ENCODE data around the gene ATP11A.

The ATP11A gene

DNA sequence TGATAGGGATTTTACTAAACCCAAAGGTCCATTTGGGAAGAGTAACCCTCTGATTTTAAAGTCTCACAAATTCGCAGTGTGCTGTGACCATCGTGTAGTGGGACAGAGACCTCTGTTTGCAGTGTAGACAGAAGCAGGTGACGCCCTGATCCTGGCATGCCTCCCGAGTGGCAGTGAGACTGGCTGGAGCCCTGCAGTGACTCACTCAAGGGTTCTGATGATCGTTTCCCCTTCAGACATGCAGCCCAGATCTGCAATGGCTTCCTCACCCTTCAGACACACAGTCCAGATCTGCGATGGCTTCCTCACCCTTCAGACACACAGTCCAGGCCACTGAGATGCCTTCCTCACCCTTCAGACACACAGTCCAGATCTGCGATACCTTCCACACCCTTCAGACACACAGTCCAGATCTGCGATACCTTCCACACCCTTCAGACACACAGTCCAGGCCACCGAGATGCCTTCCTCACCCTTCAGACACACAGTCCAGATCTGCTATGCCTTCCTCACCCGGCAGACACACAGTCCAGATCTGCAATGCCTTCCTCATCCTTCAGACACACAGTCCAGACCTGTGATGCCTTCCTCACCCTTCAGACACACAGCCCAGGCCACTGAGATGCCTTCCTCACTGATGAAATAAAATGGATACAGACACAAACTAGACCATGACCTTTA lies 125.2 kb downstream of the ATP11A start:
- peak; percentile 12 for DNase-seq (ENCODE audit: low read depth, low spot score)
- no peak overlapping the region for H3K4me3 ChIP-seq (ENCODE audit: low read depth, low read length)
- TF ChIP-seq, protein P1, sequence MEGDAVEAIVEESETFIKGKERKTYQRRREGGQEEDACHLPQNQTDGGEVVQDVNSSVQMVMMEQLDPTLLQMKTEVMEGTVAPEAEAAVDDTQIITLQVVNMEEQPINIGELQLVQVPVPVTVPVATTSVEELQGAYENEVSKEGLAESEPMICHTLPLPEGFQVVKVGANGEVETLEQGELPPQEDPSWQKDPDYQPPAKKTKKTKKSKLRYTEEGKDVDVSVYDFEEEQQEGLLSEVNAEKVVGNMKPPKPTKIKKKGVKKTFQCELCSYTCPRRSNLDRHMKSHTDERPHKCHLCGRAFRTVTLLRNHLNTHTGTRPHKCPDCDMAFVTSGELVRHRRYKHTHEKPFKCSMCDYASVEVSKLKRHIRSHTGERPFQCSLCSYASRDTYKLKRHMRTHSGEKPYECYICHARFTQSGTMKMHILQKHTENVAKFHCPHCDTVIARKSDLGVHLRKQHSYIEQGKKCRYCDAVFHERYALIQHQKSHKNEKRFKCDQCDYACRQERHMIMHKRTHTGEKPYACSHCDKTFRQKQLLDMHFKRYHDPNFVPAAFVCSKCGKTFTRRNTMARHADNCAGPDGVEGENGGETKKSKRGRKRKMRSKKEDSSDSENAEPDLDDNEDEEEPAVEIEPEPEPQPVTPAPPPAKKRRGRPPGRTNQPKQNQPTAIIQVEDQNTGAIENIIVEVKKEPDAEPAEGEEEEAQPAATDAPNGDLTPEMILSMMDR (IDR thresholded peaks at IDR 0.05; ENCODE audit: low read depth, low read length): no peak
- in situ Hi-C loops (cut with HindIII; ENCODE audit: low sequenced_read_pairs): no loop called here

DNA sequence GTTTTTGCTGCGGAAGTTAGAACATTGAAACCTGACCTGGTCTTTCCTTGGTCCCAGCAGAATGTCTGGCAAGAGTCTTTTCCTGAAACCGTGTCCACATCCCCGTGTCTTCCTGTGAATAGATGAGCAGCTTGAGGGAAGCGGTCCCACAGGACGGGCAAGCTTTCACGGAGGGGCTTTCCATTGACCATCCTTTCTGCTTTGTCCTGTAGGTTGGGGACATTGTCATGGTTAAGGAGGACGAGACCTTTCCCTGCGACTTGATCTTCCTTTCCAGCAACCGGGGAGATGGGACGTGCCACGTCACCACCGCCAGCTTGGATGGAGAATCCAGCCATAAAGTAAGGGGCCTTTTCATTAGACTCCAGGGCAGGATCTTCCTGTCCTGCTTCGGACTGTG lies 126.0 kb downstream of the ATP11A start:
- TF ChIP-seq, protein P1 (IDR thresholded peaks at IDR 0.05; ENCODE audit: low read depth, low read length): no peak
- in situ Hi-C loops (cut with HindIII; ENCODE audit: low sequenced_read_pairs): no loop called here

DNA sequence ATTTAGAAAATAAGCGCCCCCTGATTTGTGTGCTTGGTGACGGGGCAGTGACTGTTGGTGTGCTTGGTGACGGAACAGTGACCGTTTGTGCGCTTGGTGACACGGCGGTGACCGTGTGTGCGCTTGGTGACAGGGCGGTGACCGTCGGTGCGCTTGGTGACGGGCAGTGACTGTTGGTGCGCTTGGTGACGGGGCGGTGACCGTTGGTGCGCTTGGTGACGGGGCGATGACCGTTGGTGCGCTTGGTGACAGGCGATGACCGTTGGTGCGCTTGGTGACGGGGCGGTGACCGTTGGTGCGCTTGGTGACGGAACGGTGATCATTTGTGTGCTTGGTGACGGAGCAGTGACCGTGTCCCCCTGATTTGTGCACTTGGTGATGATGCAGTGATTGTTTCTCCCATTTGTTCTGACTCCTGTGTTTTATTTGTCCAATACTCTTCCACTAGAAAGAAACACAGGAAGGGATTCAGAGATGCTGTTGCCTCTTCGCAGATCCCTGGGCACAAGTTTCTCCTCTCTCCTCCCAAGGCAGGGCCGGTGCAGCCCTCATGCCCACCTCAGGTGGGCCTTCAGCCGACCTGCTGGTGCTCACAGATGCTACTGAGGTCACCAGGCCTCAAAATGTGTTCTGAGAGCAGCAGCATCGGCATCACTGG lies 128.3 kb downstream of the ATP11A start:
- H3K4me3 ChIP-seq (ENCODE audit: low read depth, low read length): no peak overlapping the region
- DNase-seq (ENCODE audit: low read depth, low spot score): no peak
- TF ChIP-seq, protein P1 (IDR thresholded peaks at IDR 0.05; ENCODE audit: low read depth, low read length): no peak
- in situ Hi-C loops (cut with HindIII; ENCODE audit: low sequenced_read_pairs): no loop called here

More for the DNA sequence above, 126.0 kb downstream of the ATP11A start:
- no peak for DNase-seq (ENCODE audit: low read depth, low spot score)
- H3K4me3 ChIP-seq (ENCODE audit: low read depth, low read length): no peak overlapping the region

DNA sequence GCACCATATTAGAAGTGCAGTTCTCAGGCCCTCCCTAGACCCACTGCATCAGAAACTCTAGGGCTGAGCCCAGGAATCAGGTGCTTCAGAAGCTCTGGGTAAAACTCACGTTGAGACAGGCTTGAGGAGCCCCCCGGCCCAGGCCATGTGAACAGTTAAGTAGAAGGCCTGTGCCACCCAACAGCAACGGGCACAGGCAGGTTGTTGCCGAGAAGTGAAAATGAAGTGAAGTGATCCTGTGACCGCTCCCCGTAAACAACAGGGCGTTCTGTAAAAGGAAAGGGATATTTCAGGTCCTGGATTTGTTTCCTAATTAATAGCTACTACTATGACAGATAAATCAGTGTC lies 128.8 kb downstream of the ATP11A start:
- TF ChIP-seq, protein P1 (IDR thresholded peaks at IDR 0.05; ENCODE audit: low read depth, low read length): no peak
- in situ Hi-C loops (cut with HindIII; ENCODE audit: low sequenced_read_pairs): no loop called here
- H3K4me3 ChIP-seq (ENCODE audit: low read depth, low read length): no peak overlapping the region
- DNase-seq (ENCODE audit: low read depth, low spot score): no peak

DNA sequence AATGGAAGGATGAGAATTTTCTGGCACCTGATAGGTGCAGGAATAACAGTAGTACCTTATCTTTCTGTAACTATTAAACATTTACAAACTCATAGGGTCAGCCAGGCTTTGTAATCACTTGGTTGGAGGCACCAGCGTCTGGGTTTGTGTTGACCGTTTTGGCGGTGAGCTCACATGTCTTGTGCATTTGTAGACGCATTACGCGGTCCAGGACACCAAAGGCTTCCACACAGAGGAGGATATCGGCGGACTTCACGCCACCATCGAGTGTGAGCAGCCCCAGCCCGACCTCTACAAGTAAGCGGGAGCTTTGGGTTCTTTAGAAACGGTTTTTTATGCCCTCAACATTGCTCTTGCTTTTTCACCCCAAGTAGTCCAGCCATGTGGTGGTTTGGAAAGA lies 129.3 kb downstream of the ATP11A start:
- no peak overlapping the region for H3K4me3 ChIP-seq (ENCODE audit: low read depth, low read length)
- TF ChIP-seq, protein P1 (IDR thresholded peaks at IDR 0.05; ENCODE audit: low read depth, low read length): no peak
- in situ Hi-C loops (cut with HindIII; ENCODE audit: low sequenced_read_pairs): no loop called here
- no peak for DNase-seq (ENCODE audit: low read depth, low spot score)

DNA sequence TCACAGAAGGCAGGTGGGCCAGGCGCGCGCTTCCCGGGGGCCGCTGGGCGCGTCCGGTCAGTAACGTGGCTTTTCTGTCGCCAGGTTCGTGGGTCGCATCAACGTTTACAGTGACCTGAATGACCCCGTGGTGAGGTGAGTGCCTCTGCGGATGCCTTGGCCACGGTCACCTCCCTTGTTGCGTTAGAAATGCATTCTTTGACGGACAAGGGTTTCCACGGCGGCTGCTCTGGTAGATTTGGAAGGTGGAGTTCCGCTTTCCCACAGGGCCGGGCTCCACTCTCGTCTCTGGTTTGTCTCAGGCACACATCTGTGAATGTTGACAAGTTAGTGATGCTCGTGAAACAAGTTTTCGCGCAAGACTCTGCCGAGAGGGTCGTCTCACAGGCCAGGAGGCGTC lies 130.0 kb downstream of the ATP11A start:
- TF ChIP-seq, protein P1 (IDR thresholded peaks at IDR 0.05; ENCODE audit: low read depth, low read length): no peak
- H3K4me3 ChIP-seq (ENCODE audit: low read depth, low read length): no peak overlapping the region
- in situ Hi-C loops (cut with HindIII; ENCODE audit: low sequenced_read_pairs): no loop called here
- no peak for DNase-seq (ENCODE audit: low read depth, low spot score)

All from astrocyte of the spinal cord (primary cell).